H1 (cell line): Measurements from ENCODE around the gene PLPPR3. TPM values are rescaled to one million over a fixed set of nuclear protein-coding genes. Genes with fewer than 3 reads are reported as not detected.
A peak's percentile ranks its signal among the peaks of the same experiment; 100 is the strongest.

ENCODE experiments used
- ATF2 ChIP-seq: IDR thresholded peaks from 2 replicates; pipeline ENCODE4 v1.6.1; 2012; ENCODE audit warnings: low read length, inconsistent platforms
- BACH1 ChIP-seq: IDR thresholded peaks from 2 replicates; pipeline ENCODE4 v1.6.1; 2012; ENCODE audit warnings: low read length, improper control_type of control experiment
- CHD1 ChIP-seq: IDR thresholded peaks from 2 replicates; pipeline ENCODE4 v1.6.1; 2012; ENCODE audit warnings: low read depth, low read length, improper control_type of control experiment
- CHD7 ChIP-seq: fragments of 300-600 bp; sonication (generic); IDR thresholded peaks from 2 replicates; pipeline ENCODE4 v1.7.1; 2012; ENCODE audit warnings: low read length, moderate library complexity, mild to moderate bottlenecking, inconsistent platforms; ENCODE audit not compliant: insufficient replicate concordance
- NRF1 ChIP-seq: IDR thresholded peaks from 2 replicates; pipeline ENCODE4 v1.6.1; 2011; ENCODE audit warnings: mild to moderate bottlenecking, low read depth, low read length, improper control_type of control experiment
- POLR2A ChIP-seq, 2 experiments: IDR thresholded peaks; 1 replicate in 1 of 2; 2 replicates in 1 of 2; pipeline ENCODE4 v1.6.1; 2011; ENCODE audit warnings: low read depth in 2 of 2, low read length in 2 of 2, mild to moderate bottlenecking in 2 of 2; ENCODE audit errors: control extremely low read depth in 1 of 2
- SP2 ChIP-seq: IDR thresholded peaks from 2 replicates; pipeline ENCODE4 v1.6.1; 2012; ENCODE audit warnings: mild to moderate bottlenecking, low read length, inconsistent platforms
- TCF12 ChIP-seq: IDR thresholded peaks from 2 replicates; pipeline ENCODE4 v1.6.1; 2011; ENCODE audit warnings: low read depth, mild to moderate bottlenecking, low read length
- polyA plus RNA-seq, 7 experiments: library from polyadenylated mRNA; depleted of rRNA in 3 of 7; stranded (reverse) in 5 of 7; unstranded in 2 of 7; fragments of >200 nt in 5 of 7; fragments of 200-250 nt in 2 of 7; gene quantifications; 1 replicate in 5 of 7; 2 replicates in 1 of 7; 4 replicates in 1 of 7; pipeline versions ENCODE4 v1.2.1 to v1.2.3, GENCODE V29; 2011 to 2013; ENCODE audit warnings: missing spikeins in 2 of 7, mixed read lengths in 2 of 7
- total RNA-seq: library from RNA; stranded (reverse); fragmentation: NEBNext Ultra II Directional; extraction: Animal tissue kit (Norgen Biotek cat#: 25700); gene quantifications from 2 replicates; pipeline ENCODE4 v1.2.1, GENCODE V29; 2021

PLPPR3 gene
- total and polyA plus RNA-seq, 2 of the 8 experiments (the other 6 are each of a cell fraction or from before 2014, with no cell fraction given): 71.7 to 76.4 TPM

GRCh38 chr19:796692-797527 lies 24.8 kb downstream of the PLPPR3 start, which contains the start of gene PTBP1 (continued):
- TF ChIP-seq ATF2 (0 out of 2 replicates have a peak, but pooled peaks have one; percentile 39), TCF12 (no peak), CHD7 (no peak), CHD1 (no peak), POLR2A (IDR thresholded peaks at IDR 0.05; ENCODE audit: control extremely low read depth in 1 of 2, low read depth in 2 of 2, low read length in 2 of 2) (peak in 1 of 2 experiments; percentile 96; a peak in 2 of 3 replicates), BACH1 (peak; percentile 31; the same call in 1 of the 2 replicates), NRF1 (no peak), SP2 (peak; percentile 75)
